Measurements from ENCODE around the gene ITGA8.
"Not testable (repeated sequence)": the region's sequence is repeated elsewhere in the genome, so short reads cannot be mapped to it uniquely, and the experiment has no call there.

ITGA8 gene

GRCh38 chr10:15545266-15545665 is 174.5 kb downstream of the ITGA8 start:
- DNase-seq, result no peak

GRCh38 chr10:15543994-15544393 is 175.7 kb downstream of the ITGA8 start:
- DNase-seq, result no peak

GRCh38 chr10:15542817-15543216 is 176.9 kb downstream of the ITGA8 start:
- no peak for DNase-seq

GRCh38 chr10:15541376-15541775 is 178.3 kb downstream of the ITGA8 start:
- DNase-seq, result no peak

GRCh38 chr10:15540727-15541126 is 179.0 kb downstream of the ITGA8 start:
- DNase-seq, result no peak

GRCh38 chr10:15539262-15539661 is 180.5 kb downstream of the ITGA8 start:
- no peak for DNase-seq

GRCh38 chr10:15534928-15535538 is 184.7 kb downstream of the ITGA8 start:
- not testable (repeated sequence) for DNase-seq

- no peak for DNase-seq
Observed at GRCh38 chr10:15531927-15532722, 187.6 kb downstream of the ITGA8 start.

- no peak for DNase-seq
Observed at GRCh38 chr10:15528859-15529239, 190.9 kb downstream of the ITGA8 start.

GRCh38 chr10:15526754-15527153 is 193.0 kb downstream of the ITGA8 start:
- DNase-seq, result no peak

GRCh38 chr10:15521328-15521903 is 198.3 kb downstream of the ITGA8 start:
- no peak for DNase-seq

- DNase-seq, result no peak
Observed at GRCh38 chr10:15518250-15518649, 201.5 kb downstream of the ITGA8 start.

GRCh38 chr10:15516256-15517085 is 203.3 kb downstream of the ITGA8 start:
- no peak for DNase-seq

GRCh38 chr10:15515202-15515601 is 204.5 kb downstream of the ITGA8 start:
- no peak for DNase-seq

- no peak for DNase-seq
Observed at GRCh38 chr10:15510963-15511362, 208.8 kb downstream of the ITGA8 start.

- DNase-seq, result no peak
Observed at GRCh38 chr10:15505329-15505728, 214.4 kb downstream of the ITGA8 start.

GRCh38 chr10:15504101-15504840 is 215.5 kb downstream of the ITGA8 start:
- no peak for DNase-seq

- DNase-seq, result no peak
Observed at GRCh38 chr10:15494850-15495506, 224.7 kb downstream of the ITGA8 start.

- DNase-seq, result no peak
Observed at GRCh38 chr10:15491856-15492642, 227.7 kb downstream of the ITGA8 start.

GRCh38 chr10:15489431-15489830 is 230.3 kb downstream of the ITGA8 start:
- DNase-seq, result no peak

GRCh38 chr10:15487376-15487775 is 232.3 kb downstream of the ITGA8 start:
- DNase-seq, result no peak

Measured in NCI-H1105 treated with DMSO at 0.1 percent for 48 hours (cell line).